GM12892 (cell line): ENCODE results near the gene TOMM40L.

ENCODE experiments used
- POLR2AphosphoS5 ChIP-seq: IDR thresholded peaks from 2 replicates; pipeline ENCODE4 v1.6.1; 2011; ENCODE audit warnings: low read depth, low read length, control low read depth
- TAF1 ChIP-seq: IDR thresholded peaks from 2 replicates; pipeline ENCODE4 v1.6.1; 2011; ENCODE audit warnings: low read depth, mild to moderate bottlenecking, control low read depth, low read length, borderline replicate concordance

- TF ChIP-seq TAF1 (no peak), POLR2AphosphoS5 (no peak)
Observed at GRCh38 chr1:161187311-161187710, 38.5 kb upstream of the TOMM40L start.
